Measurements from ENCODE around the gene DPH2. TPM values are rescaled to one million over a fixed set of nuclear protein-coding genes. Genes with fewer than 3 reads are reported as not detected.

Gene DPH2
- total and polyA plus RNA-seq, 2 of the 8 experiments (the other 6 are each of a cell fraction or from before 2014, with no cell fraction given): 64.9 to 92.1 TPM

- peaks cover 0 to 11% of the 10 kb centered on the region in 2 experiments; a peak in 2 of 4 replicates for H3K79me2 ChIP-seq (ENCODE audit: control insufficient read depth in 1 of 2, insufficient read depth in 2 of 2, low read length in 2 of 2)
- no peak overlapping the region for H3K4ac ChIP-seq (replicated peaks; ENCODE audit: insufficient read length, low read depth, low read length)
- H2AFZ ChIP-seq (ENCODE audit: low read length): no peak overlapping the region
- no peak overlapping the region for H4K8ac ChIP-seq (ENCODE audit: extremely low read depth, insufficient read depth, low read length)
- FAIRE-seq: no peak
- no peak overlapping the region for H2BK20ac ChIP-seq (ENCODE audit: low read length)
- H3K4me1 ChIP-seq (replicated peaks in 1 of 4; ENCODE audit: control insufficient read depth in 3 of 4, insufficient read depth in 4 of 4, low read length in 3 of 4): peaks cover under 1 to 12% (median 10%) of the 10 kb centered on the region in 4 experiments
- no peak overlapping the region for H4K91ac ChIP-seq (replicated peaks; ENCODE audit: insufficient read length, low read length)
- H3K27ac ChIP-seq (ENCODE audit: low read depth, low read length): no peak overlapping the region
- no peak overlapping the region for H4K5ac ChIP-seq (ENCODE audit: insufficient read length, low read depth, low read length)
- H3K14ac ChIP-seq (ENCODE audit: insufficient read length): no peak overlapping the region
- no peak overlapping the region for H3K23ac ChIP-seq (ENCODE audit: insufficient read length)
- peaks cover 0 to 19% (median 9%) of the 10 kb centered on the region in 4 experiments; a peak in 4 of 8 replicates for H3K36me3 ChIP-seq (ENCODE audit: control insufficient read depth in 2 of 4, insufficient read depth in 4 of 4, low read length in 3 of 4)
- WGBS, 2 experiments (ENCODE audit: extremely low coverage in 1 of 2, insufficient coverage in 1 of 2, insufficient read length in 1 of 2, insufficient replicate concordance in 2 of 2, low coverage in 1 of 2, low lambda C conversion rate in 2 of 2, missing lambda C conversion rate in 1 of 2): 91% methylated on average over 10 of the region's 12 CpGs; no CpG with 5 or more reads in 1 of the 2 experiments
- no peak overlapping the region for H2BK12ac ChIP-seq (ENCODE audit: low read depth, low read length)
- no peak overlapping the region for H3K4me3 ChIP-seq (ENCODE audit: extremely low read depth in 1 of 4, insufficient read depth in 2 of 4, low read depth in 3 of 4, low read length in 4 of 4)
- no peak overlapping the region; the same call in 1 of the 2 replicates for H2BK5ac ChIP-seq (ENCODE audit: low read depth, low read length)
- ChIA-PET CTCF (ENCODE audit: partially characterized antibody) (interaction anchor here (0.9 to 2.1 kb wide), 3 partner anchors 49 to 64 kb away, joined by 3 to 6 read pairs (median 5); no protein-coding TSS in a partner anchor), POLR2A (ENCODE audit: partially characterized antibody) (interaction anchor here (0.8 to 13.6 kb wide), 4 partner anchors 11 to 41 kb away, joined by 3 to 189 read pairs (median 4); partner anchors contain the start of genes ATP6V0B, B4GALT2 and DPH2)
- H3K27me3 ChIP-seq (replicated peaks in 1 of 4; ENCODE audit: control insufficient read depth in 3 of 4, extremely low read depth in 1 of 4, insufficient read depth in 3 of 4, low read length in 3 of 4): no peaks in the 10 kb centered on the region
- peaks cover 0 to 20% of the 10 kb centered on the region in 2 experiments for H4K20me1 ChIP-seq (replicated peaks in 1 of 2; ENCODE audit: control insufficient read depth in 1 of 2, insufficient read depth in 2 of 2, low read length in 2 of 2)
- H3K9me3 ChIP-seq (ENCODE audit: insufficient read depth in 2 of 2, low read depth in 1 of 2, low read length in 1 of 2): no peaks in the 10 kb centered on the region
- no peak overlapping the region for H2BK120ac ChIP-seq (replicated peaks; ENCODE audit: low read depth, low read length)
- H3K79me1 ChIP-seq (ENCODE audit: low read depth, low read length): peaks cover 17% of the 10 kb centered on the region
- H2BK15ac ChIP-seq (ENCODE audit: low read length): no peak overlapping the region
- H3K4me2 ChIP-seq (ENCODE audit: insufficient read depth in 1 of 2, low read depth in 2 of 2, low read length in 2 of 2): no peak overlapping the region
- H3K18ac ChIP-seq (ENCODE audit: extremely low read depth, low read length): no peak overlapping the region
- DNase-seq (ENCODE audit: low read depth in 1 of 2, low spot score in 2 of 2): no peak
- H2AK5ac ChIP-seq (ENCODE audit: low read depth, low read length): no peak overlapping the region
- H3K9ac ChIP-seq (replicated peaks in 1 of 4; ENCODE audit: extremely low read depth in 1 of 4, low read depth in 3 of 4, low read length in 3 of 4): no peak overlapping the region
- peaks cover 15% of the 10 kb centered on the region for H3K23me2 ChIP-seq (ENCODE audit: low read depth, low read length)
- H3K56ac ChIP-seq (replicated peaks; ENCODE audit: insufficient read length, low read depth, low read length): no peak overlapping the region
- no peak for TF ChIP-seq TAF1 (IDR thresholded peaks at IDR 0.05; ENCODE audit: low read depth, low read length)
- no peak for TF ChIP-seq ATF3 (IDR thresholded peaks at IDR 0.05; ENCODE audit: insufficient read depth, low read depth, low read length)
- no peak for TF ChIP-seq BACH1 (IDR thresholded peaks at IDR 0.05; ENCODE audit: low read length)
- no peak for TF ChIP-seq TAF7 (optimal IDR thresholded peaks at IDR 0.05; ENCODE audit: borderline replicate concordance, low read depth, low read length)
- TF ChIP-seq SIX5 (IDR thresholded peaks at IDR 0.05; ENCODE audit: low read depth, low read length): no peak
- no peak for TF ChIP-seq SAP30 (IDR thresholded peaks at IDR 0.05; ENCODE audit: insufficient read depth, insufficient replicate concordance, low read length)
- TF ChIP-seq SP1 (IDR thresholded peaks at IDR 0.05; ENCODE audit: low read depth, low read length): no peak
Observed at GRCh38 chr1:43983253-43983899, 13.6 kb downstream of the DPH2 start.

All from H1 (cell line).